Esophagus squamous epithelium (tissue), 4 donors: Measurements from ENCODE around the gene RPTOR.

Experiments
- CTCF ChIP-seq, 6 experiments: fragments of 450-650 bp in 4 of 6; fragments of 200-600 bp in 2 of 6; sonication (generic) in 2 of 6; IDR thresholded peaks; one replicate each; pipeline ENCODE4 v1.5.1; 2016 to 2019; ENCODE audit warnings: antibody characterized with exemption in 6 of 6, mild to moderate bottlenecking in 4 of 6, moderate library complexity in 4 of 6
- POLR2A ChIP-seq, 4 donors: fragments of 450-650 bp; IDR thresholded peaks; one replicate each; pipeline ENCODE4 v1.6.1; 2017; ENCODE audit warnings: antibody characterized with exemption in 4 of 4, mild to moderate bottlenecking in 4 of 4, moderate library complexity in 3 of 4

GRCh38 chr17:80826955-80827645 is 282.5 kb downstream of the RPTOR start:
- TF ChIP-seq CTCF (IDR thresholded peaks at IDR 0.05) (no peak), POLR2A (IDR thresholded peaks at IDR 0.05) (no peak)
